ENCODE data around the gene CHURC1. TPM values are rescaled to one million over a fixed set of nuclear protein-coding genes. Genes with fewer than 3 reads are reported as not detected.

CHURC1 gene
- total RNA-seq, 6 experiments from 2014 or later, result 28.2 to 55.2 (median 37.1) TPM

DNA sequence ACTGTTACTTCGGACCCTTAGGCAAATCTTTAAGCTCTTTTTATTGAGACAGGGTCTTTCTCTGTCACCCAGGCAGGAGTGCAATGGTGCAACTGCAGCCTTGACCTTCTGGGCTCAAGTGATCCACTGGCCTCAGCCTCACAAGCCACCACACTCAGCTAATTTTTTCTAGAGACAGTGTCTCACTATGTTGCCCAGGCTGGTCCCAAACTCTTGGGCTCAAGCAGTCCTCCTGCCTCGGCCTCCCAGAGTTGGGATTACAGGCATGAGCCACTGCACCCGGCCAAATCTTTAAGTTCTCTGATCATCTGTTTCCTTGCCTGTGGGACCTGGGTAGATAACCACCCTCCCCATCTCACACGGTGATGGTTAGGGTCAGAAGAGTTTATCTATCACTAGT lies 30.6 kb downstream of the CHURC1 start:
- DNase-seq, result peak in 1 of 3 donors; percentile 36
- 63% methylated on average over 2 of the region's 4 CpGs for WGBS (ENCODE audit: insufficient coverage, low coverage, low lambda C conversion rate, missing lambda C conversion rate)

DNA sequence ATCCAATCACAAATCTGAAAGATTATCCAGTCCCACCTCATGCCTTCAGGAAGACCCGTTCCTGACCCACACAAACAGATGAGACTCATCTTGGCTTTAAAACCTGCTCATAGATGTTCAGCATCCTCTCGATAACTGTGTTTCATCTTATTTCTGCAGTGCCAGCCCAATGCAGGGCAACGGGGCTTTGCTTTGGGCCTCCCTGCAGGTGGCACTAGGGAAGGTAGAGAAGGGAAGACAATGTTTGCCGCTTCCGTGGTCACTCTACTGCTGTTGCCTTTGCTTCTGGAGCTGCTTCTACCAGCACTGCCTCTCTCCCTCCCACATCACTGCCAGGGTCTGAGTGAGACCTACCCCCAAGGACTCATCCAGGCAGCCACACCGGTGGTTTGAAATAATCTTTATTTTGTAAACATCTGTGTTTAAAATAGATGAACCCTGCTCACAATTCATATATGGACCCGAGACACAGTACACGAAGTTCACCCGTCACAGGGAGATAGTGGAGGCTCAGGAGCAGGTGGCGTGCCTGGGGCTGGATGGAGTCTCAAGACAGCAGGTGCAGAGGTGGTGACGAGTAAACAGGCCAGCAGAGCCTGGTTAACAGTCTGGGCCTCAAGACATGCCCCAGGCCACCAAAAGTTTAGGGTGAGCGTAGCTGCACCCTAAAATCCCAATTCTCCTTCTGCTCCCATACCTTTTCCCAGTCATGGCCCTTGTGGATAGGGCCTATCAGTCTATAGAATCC lies 31.4 kb downstream of the CHURC1 start:
- Histone ChIP-seq H3K36me3 (peaks cover 0 to 12% (median 0%) of the 10 kb centered on the region in 4 donors), H3K27me3 (no peaks in the 10 kb centered on the region), H3K4me3 (no peak overlapping the region), H3K9me3 (no peaks in the 10 kb centered on the region), H3K27ac (no peak overlapping the region), H3K4me1 (peaks cover 0 to 52% (median 14%) of the 10 kb centered on the region in 4 donors)
- no peak for TF ChIP-seq POLR2A (IDR thresholded peaks at IDR 0.05)
- TF ChIP-seq, protein P1, sequence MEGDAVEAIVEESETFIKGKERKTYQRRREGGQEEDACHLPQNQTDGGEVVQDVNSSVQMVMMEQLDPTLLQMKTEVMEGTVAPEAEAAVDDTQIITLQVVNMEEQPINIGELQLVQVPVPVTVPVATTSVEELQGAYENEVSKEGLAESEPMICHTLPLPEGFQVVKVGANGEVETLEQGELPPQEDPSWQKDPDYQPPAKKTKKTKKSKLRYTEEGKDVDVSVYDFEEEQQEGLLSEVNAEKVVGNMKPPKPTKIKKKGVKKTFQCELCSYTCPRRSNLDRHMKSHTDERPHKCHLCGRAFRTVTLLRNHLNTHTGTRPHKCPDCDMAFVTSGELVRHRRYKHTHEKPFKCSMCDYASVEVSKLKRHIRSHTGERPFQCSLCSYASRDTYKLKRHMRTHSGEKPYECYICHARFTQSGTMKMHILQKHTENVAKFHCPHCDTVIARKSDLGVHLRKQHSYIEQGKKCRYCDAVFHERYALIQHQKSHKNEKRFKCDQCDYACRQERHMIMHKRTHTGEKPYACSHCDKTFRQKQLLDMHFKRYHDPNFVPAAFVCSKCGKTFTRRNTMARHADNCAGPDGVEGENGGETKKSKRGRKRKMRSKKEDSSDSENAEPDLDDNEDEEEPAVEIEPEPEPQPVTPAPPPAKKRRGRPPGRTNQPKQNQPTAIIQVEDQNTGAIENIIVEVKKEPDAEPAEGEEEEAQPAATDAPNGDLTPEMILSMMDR (IDR thresholded peaks at IDR 0.05), result no peak
- intact Hi-C loops (cut with DNase I), result no loop called here
- DNase-seq (peak in 1 of 3 donors; percentile 23), ATAC-seq (no peak)
- 97% methylated on average over 10 of the region's 12 CpGs for WGBS (ENCODE audit: insufficient coverage, low coverage, low lambda C conversion rate, missing lambda C conversion rate)

More for the DNA sequence above, 30.6 kb downstream of the CHURC1 start:
- intact Hi-C loops (cut with DNase I), result no loop called here
- TF ChIP-seq, protein P1 (IDR thresholded peaks at IDR 0.05), result no peak
- TF ChIP-seq POLR2A (IDR thresholded peaks at IDR 0.05), result no peak
- peaks cover 0 to 18% (median 0%) of the 10 kb centered on the region in 4 donors for H3K36me3 ChIP-seq
- H3K4me3 ChIP-seq, result no peak overlapping the region
- ATAC-seq, result no peak
- H3K27ac ChIP-seq, result peak overlapping the region in 1 of 3 donors; percentile 60
- H3K27me3 ChIP-seq, result no peaks in the 10 kb centered on the region
- H3K4me1 ChIP-seq, result peaks cover 0 to 57% (median 14%) of the 10 kb centered on the region in 4 donors
- H3K9me3 ChIP-seq, result no peaks in the 10 kb centered on the region

DNA sequence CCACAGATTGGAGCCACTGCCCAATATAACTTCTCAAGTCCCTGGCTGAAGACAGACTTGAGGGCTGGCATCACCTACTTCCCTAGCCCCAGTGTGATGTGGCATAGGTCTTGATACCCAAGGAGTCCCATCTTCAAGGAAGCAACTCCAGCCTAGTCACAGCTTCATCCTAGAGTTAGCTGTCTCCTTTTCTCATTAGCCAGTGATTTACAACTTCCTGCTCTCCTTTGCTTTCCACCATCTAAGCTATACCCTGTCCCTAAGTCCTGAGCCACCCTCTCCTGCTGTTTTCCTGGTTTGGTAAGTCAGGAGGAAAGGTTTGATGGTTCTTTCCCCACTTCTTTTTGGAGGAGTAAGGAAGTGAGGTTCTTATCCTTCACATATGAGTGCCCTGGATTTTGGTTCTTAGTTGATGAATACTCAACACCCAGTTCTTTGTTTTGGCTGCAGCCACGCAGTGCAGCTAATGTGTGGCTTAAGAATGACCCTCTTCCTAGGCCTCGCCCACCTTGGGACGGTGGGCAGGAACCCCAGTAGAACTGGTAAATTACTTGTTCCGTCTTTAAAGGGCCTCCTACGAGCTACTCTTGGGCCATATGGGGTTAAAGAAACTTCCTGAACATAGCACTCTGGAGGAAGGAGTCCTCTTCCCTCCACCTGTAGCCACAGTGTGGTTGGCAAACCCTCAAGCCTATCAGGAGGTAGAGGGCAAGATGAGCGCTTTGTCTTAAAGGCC lies 32.2 kb downstream of the CHURC1 start:
- TF ChIP-seq, protein P1 (IDR thresholded peaks at IDR 0.05), result no peak
- no peak for TF ChIP-seq POLR2A (IDR thresholded peaks at IDR 0.05)
- DNase-seq, result peak in 1 of 3 donors; percentile 13
- H3K9me3 ChIP-seq, result no peaks in the 10 kb centered on the region
- intact Hi-C loops (cut with DNase I), result no loop called here
- H3K4me1 ChIP-seq, result peaks cover 0 to 52% (median 14%) of the 10 kb centered on the region in 4 donors
- peaks cover 0 to 5% (median 0%) of the 10 kb centered on the region in 4 donors for H3K36me3 ChIP-seq
- H3K27me3 ChIP-seq, result no peaks in the 10 kb centered on the region
- ATAC-seq, result no peak
- peak overlapping the region in 1 of 3 donors; percentile 80 for H3K27ac ChIP-seq
- 85% methylated on average over 6 of the region's 6 CpGs for WGBS (ENCODE audit: insufficient coverage, low coverage, low lambda C conversion rate, missing lambda C conversion rate)
- no peak overlapping the region for H3K4me3 ChIP-seq

DNA sequence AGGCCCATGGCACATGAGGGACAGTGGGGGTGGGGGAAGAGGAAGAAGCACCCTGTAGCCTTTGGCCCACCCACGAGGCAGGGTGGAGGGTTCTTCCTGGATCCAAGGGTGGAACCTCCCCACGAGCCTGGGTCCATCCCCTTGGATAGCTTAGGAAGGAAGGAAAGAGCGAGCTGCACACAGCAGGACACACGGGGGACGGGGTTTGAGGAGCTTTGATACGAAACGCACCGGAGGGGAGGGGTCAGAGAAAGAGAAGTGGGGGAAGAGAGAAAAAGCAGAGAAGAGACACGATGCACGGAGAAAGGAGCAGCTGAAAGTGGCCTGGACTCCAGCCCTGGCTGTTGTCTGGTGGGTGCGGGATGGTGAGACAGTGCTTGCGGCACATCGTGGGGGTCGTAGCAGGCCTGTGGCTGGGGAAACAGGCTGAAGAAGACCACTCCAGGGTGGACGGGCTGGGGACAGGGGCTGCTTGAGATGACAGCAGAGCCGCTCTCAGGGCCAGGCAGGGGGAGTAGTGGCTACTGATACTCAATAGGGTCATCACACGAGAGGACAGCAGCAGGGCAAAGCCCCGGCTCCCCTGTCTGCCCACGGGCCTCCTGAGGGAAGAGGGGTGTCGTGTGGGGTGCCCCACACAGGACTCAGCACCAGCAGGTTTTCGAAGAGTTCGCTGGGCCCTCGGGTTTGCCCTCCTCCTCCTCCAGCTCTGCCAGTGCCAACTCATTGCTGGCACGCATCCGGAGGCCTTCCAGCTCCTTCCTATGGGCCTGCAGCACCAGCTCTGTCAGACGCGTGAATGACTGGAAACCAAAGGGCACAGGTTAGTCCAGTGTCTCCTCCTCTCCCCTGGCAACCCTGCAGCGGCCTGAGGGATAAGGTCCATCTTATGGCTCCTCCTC lies 33.7 kb downstream of the CHURC1 start:
- H3K27ac ChIP-seq, result peak overlapping the region; percentile 47 to 80 (median 50)
- peaks cover 0 to 50% (median 14%) of the 10 kb centered on the region in 4 donors for H3K4me1 ChIP-seq
- peak; percentile 62 for TF ChIP-seq POLR2A (IDR thresholded peaks at IDR 0.05)
- TF ChIP-seq, protein P1 (IDR thresholded peaks at IDR 0.05), result no peak
- ATAC-seq (peak; percentile 92 to 97 (median 96)), DNase-seq (peak; percentile 92 to 97 (median 96))
- 70% methylated on average over 10 of the region's 28 CpGs for WGBS (ENCODE audit: insufficient coverage, low coverage, low lambda C conversion rate, missing lambda C conversion rate)
- no peaks in the 10 kb centered on the region for H3K9me3 ChIP-seq
- intact Hi-C loops (cut with DNase I), result no loop called here
- H3K36me3 ChIP-seq, result no peaks in the 10 kb centered on the region
- H3K4me3 ChIP-seq, result peak overlapping the region in 1 of 3 donors; percentile 3
- no peaks in the 10 kb centered on the region for H3K27me3 ChIP-seq
